HG02970 (cell line): ENCODE measurements around the gene LGMN.
"Not testable (repeated sequence)": the region's sequence is repeated elsewhere in the genome, so short reads cannot be mapped to it uniquely, and the experiment has no call there.

Experiments
- ATAC-seq: cut with Tn5 transposase; IDR thresholded peaks from one replicate; pipeline ENCODE4 v1.9.1; 2021; ENCODE audit warnings: mild to moderate bottlenecking, moderate library complexity, moderate number of reproducible peaks; ENCODE audit not compliant: unreplicated experiment, low FRiP score

The LGMN gene

GRCh38 chr14:92763666-92764631 is 15.5 kb upstream of the LGMN start:
- ATAC-seq = not testable (repeated sequence)

- ATAC-seq = no peak
These were observed 12.0 kb upstream of the LGMN start for GRCh38 chr14:92760524-92760805.

- ATAC-seq = no peak
These were observed 11.5 kb upstream of the LGMN start for GRCh38 chr14:92759679-92760523.

DNA sequence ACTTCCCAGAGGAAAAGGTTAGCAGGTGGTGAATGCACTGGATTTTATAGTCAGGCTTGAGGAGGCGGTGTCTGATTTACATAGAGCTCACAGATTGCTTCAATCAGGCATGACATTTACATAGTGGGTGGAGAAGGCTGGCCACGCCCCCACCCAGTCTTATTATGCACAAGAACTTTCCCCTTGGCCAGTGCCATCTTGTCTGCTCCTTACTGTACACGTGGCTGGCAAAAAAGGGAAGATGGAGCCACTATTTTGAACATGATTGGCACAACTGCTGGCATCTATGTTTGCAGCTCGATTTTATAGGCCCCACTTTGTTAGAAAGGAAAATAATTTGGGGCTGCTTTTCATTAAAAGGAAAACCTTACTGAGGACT is 10.9 kb upstream of the LGMN start:
- no peak for ATAC-seq

GRCh38 chr14:92756446-92756845 is 8.0 kb upstream of the LGMN start:
- ATAC-seq = no peak

DNA sequence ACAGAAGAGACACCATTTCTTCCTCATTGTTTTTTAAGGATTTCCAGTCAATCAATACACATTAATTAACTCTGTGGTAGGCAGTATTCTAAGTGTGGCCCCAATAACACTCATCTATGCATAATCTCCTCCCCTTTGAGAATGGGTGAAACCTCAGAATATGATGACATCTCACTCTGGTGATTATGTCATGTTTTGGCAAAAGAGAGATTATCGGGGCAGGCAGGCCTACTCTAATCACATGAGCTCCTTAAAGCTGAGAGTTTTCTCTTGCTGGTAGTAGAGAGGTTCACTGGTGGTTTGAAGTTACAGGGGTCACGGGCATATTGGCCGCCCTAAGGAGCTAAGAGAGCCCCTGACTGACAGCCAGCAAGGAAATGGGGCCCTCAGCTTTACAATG is 7.1 kb upstream of the LGMN start:
- no peak for ATAC-seq

GRCh38 chr14:92754966-92755365 is 6.5 kb upstream of the LGMN start:
- no peak for ATAC-seq

GRCh38 chr14:92753250-92753649 is 4.8 kb upstream of the LGMN start:
- no peak for ATAC-seq

DNA sequence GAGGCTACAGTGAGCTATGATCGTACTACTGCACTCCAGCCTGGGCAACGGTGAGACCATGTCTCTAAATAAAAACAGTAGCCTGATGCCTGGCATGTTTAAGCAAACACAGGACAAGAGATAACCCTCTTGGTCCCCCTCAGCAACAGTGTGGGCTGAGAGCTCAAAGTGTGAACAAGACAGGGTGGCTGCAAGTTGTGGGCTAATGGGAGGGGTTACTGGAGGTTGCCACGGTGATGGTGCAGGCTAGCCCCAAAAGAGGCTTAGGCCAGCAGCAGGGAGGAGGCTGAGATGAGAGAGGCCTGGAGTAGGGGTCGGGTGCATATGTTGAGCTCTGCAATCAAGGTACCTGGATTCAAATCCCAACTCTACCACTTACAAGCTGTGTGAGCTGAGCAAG is 3.4 kb upstream of the LGMN start:
- no peak for ATAC-seq

DNA sequence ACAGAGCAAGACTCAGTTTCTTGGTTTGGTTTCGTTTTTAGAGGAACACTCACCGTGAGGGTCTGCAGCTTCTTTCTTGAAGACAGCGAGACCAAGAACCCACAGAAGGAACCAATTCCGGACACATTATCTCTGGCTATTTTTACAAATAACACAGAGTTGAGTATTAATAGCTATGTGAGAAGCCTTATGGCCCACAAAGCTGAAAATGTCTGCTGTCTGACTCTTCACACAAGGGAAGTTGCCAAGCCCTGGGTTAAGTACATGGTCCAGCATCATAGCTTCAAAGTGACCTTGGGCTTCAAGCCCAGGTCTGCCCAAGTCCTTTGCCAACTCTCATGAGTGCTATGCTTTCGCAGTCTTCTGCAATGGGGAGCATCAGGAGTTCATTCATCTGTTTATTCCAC is 2.6 kb upstream of the LGMN start:
- ATAC-seq = no peak

DNA sequence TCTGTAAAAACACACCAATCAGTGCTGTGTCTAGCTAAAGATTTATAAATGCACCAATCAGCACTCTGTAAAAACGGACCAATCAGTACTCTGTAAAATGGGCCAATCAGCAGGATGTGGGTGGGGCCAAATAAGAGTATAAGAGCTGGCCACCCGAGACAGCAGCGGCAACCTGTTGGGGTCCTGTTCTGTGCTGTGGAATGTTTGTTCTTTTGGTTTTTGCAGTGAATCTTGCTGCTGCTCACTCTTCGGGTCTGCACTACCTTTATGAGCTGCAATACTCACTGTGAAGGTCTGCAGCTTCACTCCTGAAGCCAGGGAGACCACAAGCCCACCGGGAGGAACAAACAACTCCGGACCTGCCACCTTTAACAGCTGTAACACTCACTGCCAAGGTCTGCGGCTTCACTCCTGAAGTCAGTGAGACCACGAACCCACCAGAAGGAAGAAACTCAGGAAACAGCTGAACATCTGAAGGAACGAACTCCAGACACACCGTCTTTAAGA is 1.8 kb upstream of the LGMN start:
- not testable (repeated sequence) for ATAC-seq

GRCh38 chr14:92747701-92748258 is 647 bp downstream of the LGMN start:
- ATAC-seq = no peak

- ATAC-seq = no peak
These were observed 4.2 kb downstream of the LGMN start for GRCh38 chr14:92744198-92744597.

GRCh38 chr14:92740440-92740839 is 8.0 kb downstream of the LGMN start:
- no peak for ATAC-seq

- ATAC-seq = no peak
These were observed 10.7 kb downstream of the LGMN start for GRCh38 chr14:92737619-92738188.

DNA sequence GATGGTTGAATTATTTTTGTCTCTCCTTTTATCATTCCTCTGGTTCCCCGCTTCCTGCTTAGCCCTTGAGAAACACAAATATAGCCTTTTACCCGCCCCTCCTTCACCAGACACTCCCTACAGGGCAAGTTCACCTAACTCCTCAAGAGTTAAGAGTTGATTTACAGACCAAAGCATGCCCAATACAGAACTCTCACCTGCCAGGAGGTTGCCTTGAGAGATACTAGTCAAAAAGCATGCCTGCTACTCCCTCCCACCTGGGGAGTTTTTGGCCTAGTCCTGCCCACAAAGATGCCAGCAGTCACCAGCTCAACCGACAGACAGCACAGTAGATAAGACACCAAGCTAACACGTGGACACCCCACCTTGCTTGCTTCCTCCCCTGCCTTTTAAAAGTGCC is 11.2 kb downstream of the LGMN start:
- ATAC-seq = no peak

DNA sequence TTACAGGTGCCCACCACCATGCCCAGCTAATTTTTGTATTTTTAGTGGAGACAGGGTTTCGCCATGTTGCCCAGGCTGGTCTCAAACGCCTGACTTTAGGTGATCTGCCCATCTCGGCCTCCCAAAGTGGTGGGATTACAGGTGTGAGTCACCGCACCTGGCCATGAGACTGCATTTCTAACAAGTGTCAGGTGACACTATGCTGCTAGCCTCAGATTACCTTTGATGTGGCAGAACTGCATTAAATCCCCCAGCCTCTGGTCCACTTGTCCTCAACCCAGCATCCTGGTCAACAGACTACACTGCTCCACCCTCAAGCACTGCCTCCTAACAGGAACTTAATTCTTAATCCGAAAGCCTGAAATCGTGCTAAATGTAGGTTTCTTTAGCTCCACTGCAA is 13.1 kb downstream of the LGMN start:
- ATAC-seq = no peak

DNA sequence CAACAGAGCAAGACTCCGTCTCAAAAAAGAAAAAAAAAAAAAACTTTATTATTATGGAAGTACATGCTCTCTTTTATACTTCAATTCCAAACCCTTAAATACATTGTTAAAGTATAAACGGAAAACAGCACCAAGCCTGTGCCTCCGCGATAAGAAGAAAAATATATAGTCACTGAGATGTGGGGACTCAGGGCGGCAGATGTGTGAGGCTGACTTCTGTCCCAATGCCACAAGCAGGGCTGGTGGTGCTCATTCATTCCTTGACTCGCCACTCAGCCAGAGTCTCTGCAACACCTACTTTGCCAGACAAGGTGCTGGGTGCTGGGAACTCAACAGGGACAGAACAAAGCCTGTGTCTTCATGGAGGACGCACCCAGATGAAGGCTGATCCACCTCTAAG is 13.8 kb downstream of the LGMN start:
- ATAC-seq = no peak

DNA sequence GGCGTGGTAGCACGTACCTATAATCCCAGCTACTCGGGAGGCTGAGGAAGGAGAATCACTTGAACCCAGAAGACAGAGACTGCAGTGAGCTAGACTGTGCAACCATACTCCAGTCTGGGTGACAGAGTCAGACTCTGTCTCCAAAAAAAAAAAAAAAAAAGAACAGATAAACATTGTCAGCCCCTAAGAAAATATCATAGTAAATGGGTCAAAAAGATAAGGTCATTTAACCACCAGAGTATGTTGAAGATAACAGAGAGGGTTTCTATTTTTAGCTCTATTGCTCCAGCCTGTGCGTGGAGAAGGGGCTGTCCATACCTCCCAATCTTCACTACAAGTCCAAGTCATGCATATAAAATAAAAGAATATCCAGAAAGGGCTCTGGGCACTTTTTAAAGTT is 15.4 kb downstream of the LGMN start:
- no peak for ATAC-seq

DNA sequence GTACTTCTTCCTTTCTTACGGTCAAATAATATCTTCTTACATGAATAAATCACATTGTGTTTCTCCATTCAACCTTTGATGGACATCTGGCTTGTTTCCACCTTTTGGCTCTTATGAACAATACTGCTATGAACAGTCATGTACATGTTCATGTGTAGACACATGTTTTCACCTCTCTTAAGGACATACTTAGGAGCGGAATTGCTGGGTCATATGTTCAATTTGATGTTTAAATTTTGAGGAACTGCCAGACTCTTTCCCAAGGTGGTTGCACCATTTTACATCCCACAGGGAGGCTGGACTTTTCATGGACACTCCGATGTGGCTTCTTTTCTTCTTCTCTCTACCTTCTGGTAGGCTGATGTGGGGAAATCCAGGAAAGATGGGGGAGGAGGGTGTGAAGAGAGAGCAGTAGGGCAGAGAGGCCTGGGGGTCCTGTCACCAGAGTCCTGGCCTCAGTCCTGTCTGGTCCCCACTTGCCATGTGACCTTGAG is 16.8 kb downstream of the LGMN start:
- ATAC-seq = no peak
